GM12873 (cell line): ENCODE results near the gene HAUS8.

ENCODE experiments used
- CTCF ChIP-seq: IDR thresholded peaks from 2 replicates; pipeline ENCODE4 v1.5.1; 2012; ENCODE audit warnings: low read depth, mild to moderate bottlenecking, moderate library complexity, low read length, control low read depth; ENCODE audit not compliant: insufficient read depth; ENCODE audit errors: missing control alignments

Gene HAUS8

GRCh38 chr19:17043744-17044143, 31.5 kb downstream of the HAUS8 start:
- no peak for TF ChIP-seq CTCF

- no peak for TF ChIP-seq CTCF
Observed at GRCh38 chr19:17041976-17042375, 33.3 kb downstream of the HAUS8 start.

- TF ChIP-seq CTCF = no peak
Observed at GRCh38 chr19:17037966-17038500, 37.2 kb downstream of the HAUS8 start.

- no peak for TF ChIP-seq CTCF
Observed at GRCh38 chr19:17037184-17037583, 38.1 kb downstream of the HAUS8 start.

GRCh38 chr19:17036640-17037039, 38.6 kb downstream of the HAUS8 start:
- no peak for TF ChIP-seq CTCF

- TF ChIP-seq CTCF = no peak
Observed at GRCh38 chr19:17035842-17036424, 39.3 kb downstream of the HAUS8 start.

GRCh38 chr19:17031741-17032140, 43.5 kb downstream of the HAUS8 start:
- TF ChIP-seq CTCF = no peak

- no peak for TF ChIP-seq CTCF
Observed at GRCh38 chr19:17027535-17027975, 47.7 kb downstream of the HAUS8 start.
